ENCODE data around the gene TSPAN14.
"Not testable (repeated sequence)": the region's sequence is repeated elsewhere in the genome, so short reads cannot be mapped to it uniquely, and the experiment has no call there.

The TSPAN14 gene

DNA sequence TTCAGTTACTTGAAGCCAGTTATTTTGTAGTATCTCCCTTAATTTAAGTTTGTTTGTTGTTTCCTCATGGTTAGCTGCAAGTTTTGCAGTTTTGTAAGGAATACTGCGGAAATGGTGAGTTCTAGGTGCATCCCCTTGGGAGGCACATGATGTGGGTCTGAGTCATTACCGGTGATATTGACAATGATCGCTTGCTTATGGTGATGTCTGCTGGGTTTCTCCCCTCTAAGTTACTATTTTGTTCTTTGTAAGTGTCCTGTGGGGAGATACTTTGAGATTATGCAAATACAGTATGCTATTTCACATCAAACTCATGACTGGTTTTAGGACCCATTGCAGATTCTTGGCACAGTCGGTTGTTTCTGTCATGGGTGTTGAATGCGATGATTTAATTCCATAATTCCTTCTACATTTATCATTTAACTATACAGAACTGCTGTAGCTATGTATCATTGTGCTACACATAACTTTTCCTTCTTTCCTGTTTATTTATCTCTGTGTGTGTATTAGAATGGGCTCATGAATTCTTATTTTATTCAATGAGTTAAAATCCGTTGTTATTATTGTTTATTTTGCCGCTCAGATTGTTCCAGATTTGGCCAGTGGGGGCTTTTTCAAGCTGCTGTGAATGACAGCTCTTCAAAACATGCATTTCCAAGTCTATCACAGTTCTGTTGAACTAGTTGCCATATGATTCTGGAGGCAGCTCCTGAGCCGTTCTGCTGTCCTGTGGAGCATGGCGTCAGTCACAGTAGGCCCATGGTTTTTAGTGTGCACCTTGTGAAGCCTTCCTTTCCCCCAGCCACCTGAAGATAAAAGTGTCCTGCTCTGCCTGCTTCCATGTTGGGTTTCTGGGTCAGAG is 18.4 kb downstream of the TSPAN14 start:
- no peak for DNase-seq

DNA sequence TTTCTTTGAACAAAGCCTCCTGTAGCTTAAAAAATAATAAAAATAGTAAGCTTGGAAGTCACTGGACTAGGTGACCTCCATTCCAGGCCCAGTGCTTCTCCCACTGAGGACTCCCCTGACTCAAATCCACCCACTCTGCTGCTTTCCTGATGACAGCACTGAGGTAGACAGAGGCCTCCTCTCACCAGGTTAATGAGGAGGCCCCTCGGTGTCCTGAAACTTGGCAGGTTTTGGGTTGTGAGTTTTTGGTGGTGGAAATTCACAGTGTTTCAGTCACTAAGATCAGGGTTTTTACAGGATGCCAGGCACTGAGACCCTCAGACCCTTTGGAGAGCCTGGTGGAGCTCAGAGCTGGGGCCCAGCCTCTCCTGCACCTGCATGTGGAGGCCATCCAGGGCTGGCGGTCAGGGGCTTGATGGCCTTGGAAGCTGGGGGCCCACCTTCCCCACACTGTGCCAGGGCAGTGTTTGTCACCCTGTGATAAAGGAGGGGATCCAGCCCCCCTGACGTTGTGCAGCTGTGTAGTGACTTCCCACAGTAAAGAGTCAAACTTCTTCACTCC is 19.1 kb downstream of the TSPAN14 start:
- peak; percentile 53 to 55 for DNase-seq

DNA sequence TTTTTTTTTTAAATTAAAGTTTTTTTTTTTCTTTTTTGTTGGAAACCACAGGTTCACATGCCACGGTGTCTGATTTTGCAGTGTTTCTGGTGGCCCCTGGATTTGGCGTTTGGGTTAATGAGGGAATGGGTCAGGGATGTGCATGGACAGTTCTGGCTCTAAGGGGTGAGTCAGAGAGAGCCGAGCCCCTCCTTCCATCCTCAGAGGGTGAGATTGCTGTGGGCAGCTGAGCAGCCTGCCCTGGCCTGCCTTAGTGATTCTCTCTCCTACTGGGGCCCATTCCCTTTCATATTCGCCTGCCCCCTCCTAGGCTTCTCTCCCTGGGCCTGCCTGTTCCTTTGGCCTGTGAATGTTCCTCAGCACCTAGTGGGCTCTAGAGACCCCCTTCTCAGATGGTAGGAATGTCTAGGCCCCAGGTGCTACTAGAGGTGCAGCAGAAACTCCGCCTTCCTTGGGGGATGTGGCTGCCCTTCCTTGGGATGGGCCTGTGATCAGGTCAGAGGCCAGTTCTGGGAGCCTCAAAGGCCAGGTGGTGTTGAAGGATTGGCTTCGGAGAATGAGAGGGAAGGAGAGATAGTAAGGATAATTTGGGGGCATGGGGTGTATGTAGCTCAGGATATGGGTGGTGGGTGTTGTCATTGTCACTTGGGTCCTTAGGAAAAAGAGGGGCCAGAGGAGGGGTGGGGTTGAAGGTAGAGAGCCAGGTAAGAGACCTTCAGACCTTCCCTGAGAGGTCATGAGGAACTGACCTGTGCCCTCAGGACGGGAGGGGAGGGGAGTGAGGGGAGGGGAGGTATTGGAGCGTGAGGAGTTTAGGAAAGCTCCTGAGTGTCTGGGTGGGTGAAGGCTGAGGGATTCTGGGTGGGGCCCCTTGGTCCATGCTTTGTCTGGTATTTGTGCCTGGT is 19.8 kb downstream of the TSPAN14 start:
- DNase-seq, result no peak

DNA sequence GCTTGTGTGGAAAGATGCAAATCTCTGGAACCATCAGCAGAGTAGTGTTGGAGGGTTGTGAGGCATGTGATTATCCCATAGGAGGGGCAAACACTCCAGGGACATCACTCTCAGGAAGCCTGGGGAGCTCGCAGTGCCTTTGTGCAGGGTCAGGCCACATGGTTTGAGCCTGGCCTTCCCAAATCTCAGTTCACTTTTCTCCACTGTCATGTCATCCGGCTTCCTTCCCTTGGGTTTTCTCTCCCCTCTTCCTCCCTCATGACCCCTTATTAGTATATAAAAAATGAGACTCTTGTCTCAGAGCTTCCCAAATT is 20.4 kb downstream of the TSPAN14 start:
- no peak for DNase-seq

DNA sequence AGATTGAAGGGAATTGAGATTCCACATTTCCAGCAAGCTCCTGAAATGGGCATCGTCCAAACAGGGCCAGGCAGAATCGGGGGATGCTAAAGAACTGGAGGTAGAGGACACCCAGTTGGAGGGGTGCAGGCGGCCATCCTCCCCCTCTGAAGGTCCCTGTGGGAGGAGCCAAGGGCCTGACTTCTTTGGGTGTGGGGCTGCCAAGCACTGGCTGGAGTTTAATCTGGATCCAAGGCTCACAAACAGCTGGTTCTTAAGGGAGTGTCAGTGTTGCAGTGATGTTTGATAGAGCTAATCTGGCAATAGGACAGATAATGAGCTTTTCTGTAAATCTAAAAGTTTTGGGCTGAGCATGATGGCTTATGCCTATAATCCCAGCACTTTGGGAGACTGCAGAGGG is 20.8 kb downstream of the TSPAN14 start:
- DNase-seq, result no peak

DNA sequence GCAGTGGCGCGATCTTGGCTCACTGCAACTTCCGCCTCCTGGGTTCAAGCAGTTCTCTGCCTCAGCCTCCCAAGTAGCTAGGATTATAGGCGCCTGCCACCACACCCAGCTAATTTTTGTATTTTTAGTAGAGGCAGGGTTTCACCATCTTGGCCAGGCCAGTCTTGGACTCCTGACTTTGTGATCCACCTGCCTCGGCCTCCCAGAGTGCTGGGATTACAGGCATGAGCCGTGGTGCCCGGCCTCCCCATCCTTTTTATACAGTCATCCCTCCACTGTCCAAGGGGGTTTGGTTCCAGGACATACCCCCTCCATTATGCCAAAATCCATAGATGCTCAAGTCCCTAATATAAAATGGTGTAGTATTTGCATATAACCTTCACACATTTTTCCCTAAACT is 21.5 kb downstream of the TSPAN14 start:
- DNase-seq, result not testable (repeated sequence)

DNA sequence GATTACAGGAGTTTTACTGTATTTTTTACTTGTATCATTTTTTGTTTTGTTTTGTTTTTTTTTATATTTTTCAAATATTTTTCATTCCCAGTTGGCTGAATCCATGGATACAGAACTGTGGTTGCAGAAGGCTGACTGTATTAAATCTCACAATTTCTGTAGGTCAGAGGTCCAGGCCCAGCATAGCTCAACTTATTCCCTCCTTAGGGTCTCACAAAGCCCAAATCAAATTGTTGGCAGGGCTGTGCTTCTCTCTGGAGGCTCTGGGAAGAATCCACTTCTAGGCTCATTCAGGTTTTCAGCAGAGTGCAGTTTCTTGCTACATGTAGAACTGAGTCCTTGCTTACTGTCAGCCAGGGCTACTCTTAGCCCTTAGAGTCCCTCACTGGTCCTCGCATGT is 22.6 kb downstream of the TSPAN14 start:
- no peak for DNase-seq

DNA sequence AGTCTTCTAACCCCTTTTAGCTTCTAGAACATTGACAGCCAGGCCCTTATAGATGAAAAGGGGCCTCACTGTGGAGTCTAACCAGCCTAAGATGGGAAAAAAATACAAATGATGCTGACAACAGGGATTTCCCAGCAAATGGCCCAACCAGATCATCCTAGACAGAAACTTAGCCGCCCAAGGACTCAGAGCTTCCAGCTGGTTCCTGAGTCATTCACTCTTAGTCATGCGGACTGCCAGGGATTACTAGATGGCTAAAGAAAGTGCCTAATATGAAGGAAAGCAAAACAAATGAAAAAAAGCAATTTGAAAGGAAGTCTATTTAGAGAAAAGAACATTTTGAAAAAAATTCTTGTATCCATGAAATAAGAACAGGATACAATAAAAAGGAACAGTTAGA is 23.7 kb downstream of the TSPAN14 start:
- DNase-seq, result peak in 1 of 2 experiments; percentile 36

DNA sequence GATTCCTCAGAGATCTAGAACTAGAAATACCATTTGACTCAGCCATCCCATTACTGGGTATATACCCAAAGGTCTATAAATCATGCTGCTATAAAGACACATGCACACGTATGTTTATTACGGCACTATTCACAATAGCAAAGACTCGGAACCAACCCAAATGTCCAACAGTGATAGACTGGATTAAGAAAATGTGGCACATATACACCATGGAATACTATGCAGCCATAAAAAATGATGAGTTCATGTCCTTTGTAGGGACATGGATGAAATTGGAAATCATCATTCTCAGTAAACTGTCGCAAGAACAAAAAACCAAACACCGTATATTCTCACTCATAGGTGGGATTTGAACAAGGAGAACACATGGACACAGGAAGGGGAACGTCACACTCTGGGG is 26.3 kb downstream of the TSPAN14 start:
- not testable (repeated sequence) for DNase-seq

DNA sequence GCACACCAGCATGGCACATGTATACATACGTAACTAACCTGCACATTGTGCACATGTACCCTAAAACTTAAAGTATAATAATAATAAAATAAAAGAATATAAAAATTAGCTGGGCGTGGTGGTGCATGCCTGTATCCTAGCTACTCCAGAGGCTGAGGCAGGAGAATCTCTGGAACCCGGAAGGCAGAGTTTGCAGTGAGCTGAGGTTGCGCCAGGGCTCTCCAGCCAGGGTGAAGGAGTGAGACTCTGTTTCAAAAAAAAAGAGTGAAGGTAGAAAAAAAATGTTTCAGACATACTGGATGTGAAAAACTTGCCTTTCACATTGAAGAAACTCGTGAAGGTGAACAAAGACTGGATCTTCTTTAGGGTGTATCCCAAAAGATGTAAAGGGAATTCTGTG is 26.7 kb downstream of the TSPAN14 start:
- peak in 1 of 2 experiments; percentile 7 for DNase-seq

DNA sequence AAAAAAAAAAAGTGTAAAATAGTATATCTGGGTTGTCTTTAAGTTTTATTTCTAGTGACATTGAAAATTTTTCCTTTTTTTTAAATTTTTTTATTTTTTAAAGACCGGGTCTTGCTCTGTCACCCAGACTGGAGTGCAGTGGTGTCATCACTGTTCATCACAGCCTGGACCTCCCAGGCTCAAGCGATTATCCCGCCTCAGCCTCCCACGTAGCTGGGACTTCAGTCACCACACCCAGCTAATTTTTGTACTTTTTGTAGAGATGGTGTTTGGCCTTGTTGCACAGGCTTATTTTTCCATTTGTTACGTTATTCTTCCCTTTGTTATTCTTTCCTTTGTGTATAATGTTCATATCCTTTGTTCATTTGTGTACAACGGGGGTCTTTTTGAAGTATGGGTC is 30.1 kb downstream of the TSPAN14 start:
- DNase-seq, result no peak

DNA sequence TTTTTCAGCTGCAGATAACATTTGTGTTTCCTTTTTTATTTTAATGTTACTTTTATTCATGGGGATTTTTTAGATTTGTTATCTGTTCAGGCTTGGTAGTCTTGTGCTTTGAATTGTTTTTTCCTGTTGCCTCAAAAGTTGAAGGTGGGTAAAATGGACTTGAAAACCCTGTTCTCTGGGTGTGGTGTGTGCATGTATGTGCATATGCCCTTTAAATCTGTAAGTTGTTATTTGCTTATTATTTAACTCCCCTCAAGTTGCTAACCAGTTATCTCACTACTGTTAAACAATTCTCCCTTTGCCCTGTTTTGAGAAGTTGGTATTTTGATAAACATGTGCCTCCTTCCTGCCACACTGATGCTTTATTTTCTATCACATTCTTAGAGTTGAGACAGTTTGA is 30.6 kb downstream of the TSPAN14 start:
- no peak for DNase-seq

DNA sequence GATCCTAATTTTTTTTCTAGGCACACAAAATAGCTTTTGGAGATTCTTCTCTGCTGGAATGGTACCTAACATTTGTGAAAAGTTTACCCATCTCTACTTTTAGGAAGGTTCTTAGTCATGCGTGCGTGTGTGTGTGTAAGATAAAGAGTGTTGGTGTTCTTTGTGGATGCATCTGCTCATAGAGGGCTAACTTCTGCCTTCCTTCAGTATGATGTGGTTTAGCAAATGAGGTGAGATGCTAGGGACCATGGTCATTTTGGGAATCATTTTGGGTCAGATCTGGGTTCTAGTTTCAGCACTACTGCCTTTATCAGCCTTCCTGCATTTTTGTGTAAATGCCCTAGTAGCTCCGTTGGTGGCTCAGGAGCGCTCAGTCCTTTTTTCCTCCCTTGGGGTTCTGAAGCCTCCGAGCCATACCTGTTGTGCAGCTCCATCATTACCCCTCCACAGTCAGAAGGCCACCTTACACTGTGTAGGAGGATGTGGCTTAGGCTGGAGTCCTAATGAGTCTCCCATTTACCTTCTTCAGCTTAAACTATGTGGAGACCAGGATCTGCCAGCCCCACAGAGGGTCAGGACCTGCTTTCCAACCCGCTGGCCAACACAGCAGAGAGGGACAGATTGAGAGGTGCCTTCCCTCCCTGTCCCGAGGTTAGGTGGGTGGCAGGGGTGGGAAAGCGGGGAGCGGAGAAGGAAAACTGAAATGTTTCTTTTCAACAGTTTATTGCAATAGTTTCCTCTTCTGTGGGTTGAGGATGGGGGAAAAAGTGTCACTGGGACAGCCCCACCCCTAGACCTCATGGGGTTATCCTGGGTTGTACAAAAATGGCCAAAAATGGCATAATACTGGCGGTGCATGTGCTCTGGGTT is 31.2 kb downstream of the TSPAN14 start:
- DNase-seq, result peak; percentile 49 to 53

DNA sequence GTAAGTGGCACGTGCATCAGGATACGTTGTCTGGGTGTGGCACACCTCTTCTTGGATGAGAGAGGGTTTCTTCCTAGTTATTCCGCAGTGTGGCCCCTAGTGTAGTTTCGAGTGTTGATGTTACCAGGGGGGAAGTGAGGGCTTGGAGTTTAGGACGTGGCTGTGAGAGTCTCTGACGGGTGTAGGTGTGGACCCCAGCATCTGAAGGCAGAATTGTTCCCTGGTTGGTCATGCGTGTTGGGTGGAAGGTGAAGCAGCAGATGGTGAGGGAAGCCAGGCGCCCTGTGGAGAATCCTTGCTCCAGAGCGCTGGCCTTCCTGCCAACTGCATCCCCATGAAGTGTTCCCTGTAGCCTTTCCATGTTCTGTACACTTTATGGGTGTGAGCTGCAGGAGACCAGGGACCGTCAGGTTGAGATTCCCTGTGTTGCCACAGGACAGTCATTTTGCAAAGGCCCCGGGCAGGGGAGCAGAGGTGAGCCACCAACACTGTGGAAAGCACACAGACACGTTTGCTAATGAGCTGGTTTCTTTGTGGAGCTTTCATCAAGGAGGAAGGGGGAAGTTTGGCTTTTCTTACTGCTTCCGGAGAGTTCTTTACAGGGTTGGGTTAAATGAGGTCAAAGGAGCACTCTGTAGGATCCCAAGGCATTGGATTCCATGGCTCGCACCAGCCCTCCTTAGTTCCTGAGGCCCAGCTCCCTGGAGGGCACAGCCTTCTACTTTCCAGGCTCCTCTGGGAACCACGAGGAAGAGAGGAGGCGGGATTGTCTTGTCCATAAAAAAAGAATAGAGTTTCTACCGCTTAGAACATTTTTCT is 32.0 kb downstream of the TSPAN14 start:
- DNase-seq, result peak; percentile 59 to 62

DNA sequence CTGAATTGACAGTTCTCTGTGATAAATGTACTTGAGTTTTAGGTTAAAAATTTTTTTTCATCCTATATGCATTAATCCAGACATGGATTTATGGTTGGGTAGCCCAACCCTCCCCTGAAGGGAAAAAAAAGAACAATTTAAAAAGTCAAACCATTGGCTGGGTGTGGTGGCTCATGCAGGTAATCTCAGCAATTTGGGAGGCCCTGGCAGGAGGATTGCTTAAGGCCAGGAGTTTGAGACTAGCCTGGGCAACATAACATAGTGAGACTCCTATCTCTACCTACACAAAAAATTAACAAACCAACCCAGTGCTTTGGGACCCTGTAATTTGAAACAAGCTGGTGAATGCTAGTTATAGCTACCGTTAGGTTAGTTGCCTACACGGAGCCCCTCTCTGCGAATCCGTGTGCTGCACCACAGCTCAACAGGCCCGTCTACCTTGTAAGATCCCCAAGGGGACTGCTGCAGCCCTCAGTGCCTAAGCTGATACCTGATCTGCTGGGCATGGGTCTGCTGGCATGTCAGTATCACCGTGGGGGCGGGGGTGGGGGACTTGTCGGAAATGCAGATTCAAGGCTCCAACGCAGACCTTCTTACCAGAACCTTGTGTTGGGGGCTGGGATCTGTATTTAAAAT is 32.8 kb downstream of the TSPAN14 start:
- DNase-seq, result no peak

DNA sequence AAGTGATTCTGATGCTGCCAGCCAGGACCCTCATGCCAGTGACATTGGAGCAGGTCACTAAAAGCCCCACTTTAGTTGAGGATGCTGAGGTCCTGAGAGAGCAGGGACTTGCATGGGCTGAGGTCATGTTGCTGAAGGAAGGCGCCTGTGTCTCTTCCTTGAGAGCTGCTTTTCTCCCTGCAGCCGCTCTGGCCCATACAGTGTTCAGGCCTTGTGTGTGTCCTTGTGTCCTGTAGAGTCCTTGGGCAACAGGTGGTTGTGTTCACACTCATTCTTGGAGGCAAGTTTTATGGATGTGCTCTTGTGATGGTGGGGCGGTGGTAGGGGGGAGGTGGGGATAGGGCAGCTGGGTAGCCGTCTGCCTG is 33.3 kb downstream of the TSPAN14 start:
- DNase-seq, result no peak

DNA sequence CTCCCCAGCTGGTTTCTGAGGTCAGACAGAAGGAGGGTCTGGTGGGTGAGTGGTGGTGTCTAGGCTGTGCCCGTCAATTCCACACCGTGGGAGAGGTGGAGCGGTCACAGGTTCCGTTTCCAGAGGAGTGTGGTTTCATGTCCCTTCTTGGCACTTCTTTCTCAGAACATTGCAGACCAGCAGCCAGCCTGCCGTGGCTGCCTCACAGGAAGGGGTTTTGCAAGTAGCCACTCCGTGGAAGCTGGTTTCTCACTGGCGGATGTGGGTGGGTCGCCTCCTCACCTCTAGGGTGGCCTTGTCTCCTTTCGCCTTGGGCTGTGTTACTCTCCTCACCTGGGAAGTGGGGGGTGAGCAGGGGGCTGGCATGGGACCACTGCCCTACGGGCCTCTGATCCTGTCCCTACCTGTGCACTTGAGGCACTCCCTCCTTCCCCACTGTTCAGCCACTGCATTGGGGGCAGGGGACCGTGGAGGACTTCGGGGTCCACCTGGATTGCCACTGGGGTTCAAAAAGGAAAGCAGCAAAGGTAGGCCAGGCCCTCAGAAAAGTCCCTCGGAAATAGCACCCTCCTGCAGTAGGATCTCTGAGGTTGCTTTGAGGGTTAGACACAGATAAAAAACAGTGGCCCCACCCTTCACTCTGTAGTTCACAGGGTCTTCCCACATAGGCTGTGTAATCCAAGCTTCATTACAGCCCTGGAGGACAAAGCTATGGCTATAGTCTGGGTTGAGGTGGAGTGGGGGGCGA is 33.9 kb downstream of the TSPAN14 start:
- DNase-seq, result peak; percentile 68 to 76

DNA sequence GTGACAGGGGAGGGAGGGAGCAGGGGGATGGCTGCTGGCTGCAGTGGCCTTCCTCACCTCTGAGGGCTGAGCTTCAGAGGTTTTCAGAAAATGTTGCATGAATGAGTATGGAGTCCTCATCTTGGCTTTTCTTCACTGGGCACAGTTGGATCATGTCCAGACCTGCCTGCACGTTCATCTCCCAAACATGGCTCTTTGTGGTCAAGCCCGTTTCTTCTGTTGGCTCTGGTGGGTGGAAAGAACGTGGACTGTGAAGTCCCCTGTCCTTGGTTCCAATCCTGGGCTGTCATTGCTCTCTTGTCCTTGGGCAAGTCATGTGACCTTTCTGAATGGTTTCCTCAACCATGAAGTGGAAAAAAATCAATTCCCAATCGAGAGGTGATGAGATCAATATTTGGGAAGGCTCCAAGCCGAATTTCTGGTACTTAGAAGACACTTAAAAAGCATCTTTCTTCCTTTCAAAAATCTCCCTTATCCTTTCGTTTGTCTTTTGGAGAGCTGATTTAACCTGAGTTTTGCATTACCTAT is 34.5 kb downstream of the TSPAN14 start:
- no peak for DNase-seq

DNA sequence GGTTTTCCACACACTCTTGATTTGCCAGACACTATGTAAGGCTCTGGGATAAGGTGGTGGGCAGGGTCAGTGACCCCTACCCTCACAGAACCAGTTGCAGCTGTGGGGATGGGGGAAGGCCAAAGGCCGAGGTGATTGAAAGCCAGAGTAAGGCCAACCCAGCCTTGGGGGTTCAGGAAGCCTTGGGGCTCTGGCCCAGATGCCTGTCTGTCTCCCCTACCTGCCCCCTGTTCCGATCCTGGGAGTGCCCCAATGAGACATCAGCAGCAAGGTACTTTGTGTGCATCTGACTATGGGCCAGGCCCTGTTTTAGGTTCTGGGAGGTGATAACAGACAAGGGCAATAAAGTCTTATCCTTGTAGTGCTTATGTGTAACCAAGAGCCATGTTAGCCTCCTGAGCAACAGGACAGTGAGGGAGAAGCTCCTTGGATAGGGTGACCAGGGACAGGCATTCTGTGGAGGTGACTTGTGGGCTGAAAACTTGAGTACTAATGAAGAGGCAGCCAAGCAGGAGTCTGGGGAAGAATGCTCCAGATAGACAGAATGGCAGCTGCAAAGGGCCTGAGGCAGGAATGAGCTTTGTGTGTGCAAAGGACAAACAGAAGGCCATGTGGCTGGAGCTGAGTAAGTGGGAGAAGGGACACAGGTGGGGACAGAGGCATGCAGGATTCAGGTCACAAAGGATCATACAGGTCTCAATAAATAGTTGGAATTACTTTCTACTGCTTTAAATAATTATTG is 35.4 kb downstream of the TSPAN14 start:
- DNase-seq, result no peak

All from activated T-cell treated with anti-CD3 and anti-CD28 coated beads, Interleukin-2, amount 50 U/mL, for 48 hours (primary cell).